NCI-H82 treated with DMSO at 0.1 percent for 48 hours (cell line): Measurements from ENCODE around the gene SPHK1.

ENCODE experiments used
- DNase-seq: peaks from one replicate; lab custom pipeline; 2025; ENCODE audit not compliant: unreplicated experiment; lab: John Stamatoyannopoulos, UW

Gene SPHK1

GRCh38 chr17:76363107-76363842 lies 21.1 kb upstream of the SPHK1 start:
- no peak for DNase-seq

GRCh38 chr17:76365256-76365903 lies 19.0 kb upstream of the SPHK1 start:
- DNase-seq: no peak

GRCh38 chr17:76366247-76366646 lies 18.2 kb upstream of the SPHK1 start:
- no peak for DNase-seq

- no peak for DNase-seq
These were observed 16.8 kb upstream of the SPHK1 start for GRCh38 chr17:76367642-76368041.

- no peak for DNase-seq
These were observed 15.9 kb upstream of the SPHK1 start for GRCh38 chr17:76368545-76368944.

- no peak for DNase-seq
These were observed 15.0 kb upstream of the SPHK1 start for GRCh38 chr17:76369379-76369778.

- DNase-seq: no peak
These were observed 14.6 kb upstream of the SPHK1 start for GRCh38 chr17:76369804-76370203.

GRCh38 chr17:76370261-76370993 lies 14.0 kb upstream of the SPHK1 start:
- no peak for DNase-seq

- no peak for DNase-seq
These were observed 12.5 kb upstream of the SPHK1 start for GRCh38 chr17:76371656-76372628.

- DNase-seq: no peak
These were observed 7.9 kb upstream of the SPHK1 start for GRCh38 chr17:76376318-76377133.

GRCh38 chr17:76378548-76379274 lies 5.7 kb upstream of the SPHK1 start:
- no peak for DNase-seq

GRCh38 chr17:76379275-76379641 lies 5.2 kb upstream of the SPHK1 start:
- no peak for DNase-seq

GRCh38 chr17:76379646-76380376 lies 4.6 kb upstream of the SPHK1 start:
- no peak for DNase-seq

- DNase-seq: no peak
These were observed 2.6 kb upstream of the SPHK1 start for GRCh38 chr17:76381633-76382350.

- DNase-seq: no peak
These were observed 2.0 kb upstream of the SPHK1 start for GRCh38 chr17:76382351-76382802.

- peak; percentile 30 for DNase-seq
These were observed 1.4 kb upstream of the SPHK1 start for GRCh38 chr17:76382803-76383545.

GRCh38 chr17:76383546-76384221 lies 725 bp upstream of the SPHK1 start:
- no peak for DNase-seq
